ENCODE data around the gene SLC6A17.

SLC6A17 gene

GRCh38 chr1:110172001-110172400 lies 21.7 kb downstream of the SLC6A17 start:
- no peak overlapping the region for H2AFZ ChIP-seq (ENCODE audit: low read length)
- H3K9me3 ChIP-seq (ENCODE audit: low read length): no peaks in the 10 kb centered on the region
- no peak overlapping the region for H3K27ac ChIP-seq (ENCODE audit: low read depth, low read length, poor library complexity, severe bottlenecking)
- H3K9me2 ChIP-seq (ENCODE audit: low read depth, low read length): no peaks in the 10 kb centered on the region
- no peaks in the 10 kb centered on the region for H4K20me1 ChIP-seq (ENCODE audit: insufficient read depth, low read length)
- no peaks in the 10 kb centered on the region for H3K4me1 ChIP-seq (ENCODE audit: insufficient read depth, low read length, severe bottlenecking)
- H3K79me2 ChIP-seq (ENCODE audit: insufficient read depth, low read length): no peaks in the 10 kb centered on the region
- H3F3A ChIP-seq (ENCODE audit: insufficient read depth, low read length): no peaks in the 10 kb centered on the region
- TF ChIP-seq EZH2 (IDR thresholded peaks at IDR 0.05; ENCODE audit: borderline replicate concordance, low read length) (no peak), CTCF (IDR thresholded peaks at IDR 0.05; ENCODE audit: low read length) (no peak)
- no peaks in the 10 kb centered on the region for H3K27me3 ChIP-seq (ENCODE audit: insufficient read depth, low read length)
- no peaks in the 10 kb centered on the region for H3K36me3 ChIP-seq (ENCODE audit: insufficient read depth, low read length)
- no peak overlapping the region for H3K4me3 ChIP-seq (ENCODE audit: low read depth, low read length, poor library complexity, severe bottlenecking)
- H3K9ac ChIP-seq (ENCODE audit: low read length): no peak overlapping the region
- H3K4me2 ChIP-seq (ENCODE audit: low read length): no peak overlapping the region

GRCh38 chr1:110173466-110174105 lies 23.3 kb downstream of the SLC6A17 start:
- Histone ChIP-seq H4K20me1 (ENCODE audit: insufficient read depth, low read length) (no peaks in the 10 kb centered on the region), H3K4me2 (ENCODE audit: low read length) (no peak overlapping the region), H3K9ac (ENCODE audit: low read length) (no peak overlapping the region), H3K79me2 (ENCODE audit: insufficient read depth, low read length) (no peaks in the 10 kb centered on the region), H3K36me3 (ENCODE audit: insufficient read depth, low read length) (no peaks in the 10 kb centered on the region), H3K27me3 (ENCODE audit: insufficient read depth, low read length) (no peaks in the 10 kb centered on the region), H3K4me1 (ENCODE audit: insufficient read depth, low read length, severe bottlenecking) (no peaks in the 10 kb centered on the region), H3K9me2 (ENCODE audit: low read depth, low read length) (no peaks in the 10 kb centered on the region), H3K4me3 (ENCODE audit: low read depth, low read length, poor library complexity, severe bottlenecking) (no peak overlapping the region), H2AFZ (ENCODE audit: low read length) (no peak overlapping the region), H3K9me3 (ENCODE audit: low read length) (no peaks in the 10 kb centered on the region), H3K27ac (ENCODE audit: low read depth, low read length, poor library complexity, severe bottlenecking) (no peak overlapping the region), H3F3A (ENCODE audit: insufficient read depth, low read length) (no peaks in the 10 kb centered on the region)
- TF ChIP-seq EZH2 (IDR thresholded peaks at IDR 0.05; ENCODE audit: borderline replicate concordance, low read length): no peak
- no peak for TF ChIP-seq CTCF (IDR thresholded peaks at IDR 0.05; ENCODE audit: low read length)

GRCh38 chr1:110174961-110175360 lies 24.7 kb downstream of the SLC6A17 start:
- no peaks in the 10 kb centered on the region for H4K20me1 ChIP-seq (ENCODE audit: insufficient read depth, low read length)
- no peaks in the 10 kb centered on the region for H3K9me3 ChIP-seq (ENCODE audit: low read length)
- TF ChIP-seq EZH2 (IDR thresholded peaks at IDR 0.05; ENCODE audit: borderline replicate concordance, low read length) (no peak), CTCF (IDR thresholded peaks at IDR 0.05; ENCODE audit: low read length) (no peak)
- no peak overlapping the region for H3K27ac ChIP-seq (ENCODE audit: low read depth, low read length, poor library complexity, severe bottlenecking)
- no peaks in the 10 kb centered on the region for H3K27me3 ChIP-seq (ENCODE audit: insufficient read depth, low read length)
- no peaks in the 10 kb centered on the region for H3K9me2 ChIP-seq (ENCODE audit: low read depth, low read length)
- no peak overlapping the region for H2AFZ ChIP-seq (ENCODE audit: low read length)
- H3K9ac ChIP-seq (ENCODE audit: low read length): no peak overlapping the region
- no peaks in the 10 kb centered on the region for H3K4me1 ChIP-seq (ENCODE audit: insufficient read depth, low read length, severe bottlenecking)
- H3F3A ChIP-seq (ENCODE audit: insufficient read depth, low read length): no peaks in the 10 kb centered on the region
- H3K4me2 ChIP-seq (ENCODE audit: low read length): no peak overlapping the region
- no peaks in the 10 kb centered on the region for H3K36me3 ChIP-seq (ENCODE audit: insufficient read depth, low read length)
- no peaks in the 10 kb centered on the region for H3K79me2 ChIP-seq (ENCODE audit: insufficient read depth, low read length)
- H3K4me3 ChIP-seq (ENCODE audit: low read depth, low read length, poor library complexity, severe bottlenecking): no peak overlapping the region
